Prostate gland (tissue), 2 donors: ENCODE data around the gene NT5DC1. TPM values are rescaled to one million over a fixed set of nuclear protein-coding genes. Genes with fewer than 3 reads are reported as not detected.

Experiments used
- DNase-seq: peaks from one replicate; pipeline ENCODE4 v3.0.0-alpha.2; 2019; ENCODE audit warnings: low spot score
- H3K27ac ChIP-seq, 2 donors: fragments of 200-600 bp; sonication (generic); 2 replicates each; pipeline ENCODE4 v1.5.1; 2017 to 2019
- H3K27me3 ChIP-seq: fragments of 200-600 bp; sonication (generic); replicated peaks from 2 replicates; pipeline ENCODE4 v1.5.1; 2019; ENCODE audit not compliant: insufficient read depth
- H3K36me3 ChIP-seq, 2 donors: fragments of 200-600 bp; sonication (generic); 1 replicate in 1 of 2; 2 replicates in 1 of 2; pipeline versions ENCODE4 v1.5.1 to v1.8.1; 2017 to 2019
- H3K4me1 ChIP-seq: fragments of 200-600 bp; sonication (generic); replicated peaks from 2 replicates; pipeline ENCODE4 v1.5.1; 2019
- H3K4me3 ChIP-seq, 2 donors: fragments of 200-600 bp; sonication (generic); 2 replicates each; pipeline ENCODE4 v1.5.1; 2017 to 2019
- H3K9me3 ChIP-seq: fragments of 200-600 bp; sonication (generic); 2 replicates; pipeline ENCODE4 v1.5.1; 2017
- CTCF ChIP-seq, 4 experiments: fragments of 200-600 bp in 2 of 4; fragments of 450-650 bp in 2 of 4; sonication (generic) in 2 of 4; IDR thresholded peaks; 1 replicate in 3 of 4; 2 replicates in 1 of 4; pipeline ENCODE4 v1.5.1; 2016 to 2019; ENCODE audit warnings: antibody characterized with exemption in 4 of 4, mild to moderate bottlenecking in 2 of 4, moderate library complexity in 2 of 4
- POLR2A ChIP-seq: fragments of 450-650 bp; IDR thresholded peaks from one replicate; pipeline ENCODE4 v1.6.1; 2016; ENCODE audit warnings: antibody characterized with exemption, mild to moderate bottlenecking
- POLR2AphosphoS5 ChIP-seq: sonication (generic); formaldehyde crosslinking; IDR thresholded peaks from one replicate; pipeline ENCODE4 v1.6.1; 2017; ENCODE audit warnings: antibody characterized with exemption
- WGBS: methylation state at CpG from one replicate; pipeline ENCODE4 v1.1.5; 2018; 5-methylcytosine and 5-hydroxymethylcytosine counted together
- intact Hi-C: fragments of 100-400 bp; cut with DNase I; formaldehyde crosslinking; loops from one replicate; pipeline ENCODE4 v1.14.2; 2022
- total RNA-seq, 2 donors: library from RNA; depleted of rRNA; stranded (reverse); fragments of >200 nt; gene quantifications; one replicate each; pipeline ENCODE4 v1.1.0, GENCODE V29; 2016

Gene NT5DC1
- total RNA-seq, 2 donors from 2014 or later = 12.3 to 26.1 TPM

GRCh38 chr6:116291701-116292396, 191.2 kb downstream of the NT5DC1 start:
- Histone ChIP-seq H3K9me3 (no peaks in the 10 kb centered on the region), H3K27me3 (no peaks in the 10 kb centered on the region), H3K4me3 (no peak overlapping the region), H3K27ac (no peak overlapping the region), H3K36me3 (no peaks in the 10 kb centered on the region), H3K4me1 (no peaks in the 10 kb centered on the region)
- TF ChIP-seq CTCF (IDR thresholded peaks at IDR 0.05) (no peak), POLR2AphosphoS5 (no peak), POLR2A (no peak)
- intact Hi-C loops = loop anchor here (10.0 kb wide), 1 partner anchor 63 kb away; no protein-coding TSS in a partner anchor
- DNase-seq = no peak
- WGBS = 84% methylated on average over 4 of the region's 4 CpGs

- H3K4me1 ChIP-seq = no peaks in the 10 kb centered on the region
- no peak overlapping the region for H3K4me3 ChIP-seq
- intact Hi-C loops = loop anchor here (10.0 kb wide), 1 partner anchor 62 kb away; no protein-coding TSS in a partner anchor
- TF ChIP-seq CTCF (IDR thresholded peaks at IDR 0.05) (no peak), POLR2A (no peak), POLR2AphosphoS5 (no peak)
- DNase-seq = no peak
- 87% methylated on average over 1 of the region's 1 CpG for WGBS
- H3K9me3 ChIP-seq = no peaks in the 10 kb centered on the region
- no peak overlapping the region for H3K27ac ChIP-seq
- H3K36me3 ChIP-seq = no peaks in the 10 kb centered on the region
- no peaks in the 10 kb centered on the region for H3K27me3 ChIP-seq
Measured at GRCh38 chr6:116292553-116292952, 191.9 kb downstream of the NT5DC1 start.

- no peaks in the 10 kb centered on the region for H3K4me1 ChIP-seq
- no peaks in the 10 kb centered on the region for H3K9me3 ChIP-seq
- no peak overlapping the region for H3K27ac ChIP-seq
- intact Hi-C loops = loop anchor here (10.0 kb wide), 1 partner anchor 57 kb away; no protein-coding TSS in a partner anchor
- no peak overlapping the region for H3K4me3 ChIP-seq
- no peaks in the 10 kb centered on the region for H3K36me3 ChIP-seq
- WGBS = 94% methylated on average over 3 of the region's 3 CpGs
- TF ChIP-seq POLR2AphosphoS5 = no peak
- TF ChIP-seq POLR2A = no peak
- no peak for TF ChIP-seq CTCF (IDR thresholded peaks at IDR 0.05)
- no peaks in the 10 kb centered on the region for H3K27me3 ChIP-seq
- no peak for DNase-seq
Measured at GRCh38 chr6:116298273-116298672, 197.6 kb downstream of the NT5DC1 start.

GRCh38 chr6:116298973-116299372, 198.3 kb downstream of the NT5DC1 start:
- Histone ChIP-seq H3K9me3 (no peaks in the 10 kb centered on the region), H3K27ac (no peak overlapping the region), H3K4me1 (no peaks in the 10 kb centered on the region), H3K27me3 (no peaks in the 10 kb centered on the region), H3K4me3 (no peak overlapping the region), H3K36me3 (no peaks in the 10 kb centered on the region)
- intact Hi-C loops = loop anchor here (10.0 kb wide), 1 partner anchor 56 kb away; no protein-coding TSS in a partner anchor
- no peak for DNase-seq
- TF ChIP-seq CTCF (IDR thresholded peaks at IDR 0.05) = no peak
- no peak for TF ChIP-seq POLR2AphosphoS5

Other genes starting within 250 kb of the NT5DC1 start
- gene FRK, start 40.0 kb upstream of the NT5DC1 start, total RNA-seq = 1 to 10 TPM; 3.2 to 6.9 TPM
- not detected for gene COL10A1, start 25.3 kb downstream of the NT5DC1 start, total RNA-seq
- gene TSPYL4, start 153.2 kb downstream of the NT5DC1 start, total RNA-seq = 10 to 100 TPM; 26.0 to 33.7 TPM
- 100 to 1,000 TPM; 112 to 159 TPM for gene TSPYL1, start 179.1 kb downstream of the NT5DC1 start, total RNA-seq